ENCODE data around the gene SMOC2. TPM values are rescaled to one million over a fixed set of nuclear protein-coding genes. Genes with fewer than 3 reads are reported as not detected.

SMOC2 gene
- total and polyA plus RNA-seq, 2 donors from 2014 or later = 6.5 to 13.1 TPM

- no peaks in the 10 kb centered on the region for H3K36me3 ChIP-seq (ENCODE audit: control insufficient read depth in 2 of 3, insufficient read depth in 3 of 3, low read length in 3 of 3)
These were observed 204.3 kb downstream of the SMOC2 start for GRCh38 chr6:168645326-168645725.

GRCh38 chr6:168647271-168647670, 206.3 kb downstream of the SMOC2 start:
- Histone ChIP-seq H3K27me3 (ENCODE audit: control insufficient read depth, insufficient read depth, low read length) (no peaks in the 10 kb centered on the region), H3K9me3 (ENCODE audit: control insufficient read depth in 2 of 3, insufficient read depth in 1 of 3, low read length in 3 of 3) (no peaks in the 10 kb centered on the region), H3K4me1 (ENCODE audit: control insufficient read depth in 2 of 3, insufficient read depth in 2 of 3, low read depth in 1 of 3, low read length in 3 of 3) (peaks cover 0 to 7% (median 7%) of the 10 kb centered on the region in 3 donors), H3K9ac (ENCODE audit: low read length in 3 of 3) (no peak overlapping the region), H3K36me3 (ENCODE audit: control insufficient read depth in 2 of 3, insufficient read depth in 3 of 3, low read length in 3 of 3) (no peaks in the 10 kb centered on the region), H3K27ac (ENCODE audit: low read depth in 2 of 2, low read length in 2 of 2) (no peak overlapping the region), H3K4me3 (ENCODE audit: low read length in 3 of 3) (no peak overlapping the region)
- TF ChIP-seq, protein P1, sequence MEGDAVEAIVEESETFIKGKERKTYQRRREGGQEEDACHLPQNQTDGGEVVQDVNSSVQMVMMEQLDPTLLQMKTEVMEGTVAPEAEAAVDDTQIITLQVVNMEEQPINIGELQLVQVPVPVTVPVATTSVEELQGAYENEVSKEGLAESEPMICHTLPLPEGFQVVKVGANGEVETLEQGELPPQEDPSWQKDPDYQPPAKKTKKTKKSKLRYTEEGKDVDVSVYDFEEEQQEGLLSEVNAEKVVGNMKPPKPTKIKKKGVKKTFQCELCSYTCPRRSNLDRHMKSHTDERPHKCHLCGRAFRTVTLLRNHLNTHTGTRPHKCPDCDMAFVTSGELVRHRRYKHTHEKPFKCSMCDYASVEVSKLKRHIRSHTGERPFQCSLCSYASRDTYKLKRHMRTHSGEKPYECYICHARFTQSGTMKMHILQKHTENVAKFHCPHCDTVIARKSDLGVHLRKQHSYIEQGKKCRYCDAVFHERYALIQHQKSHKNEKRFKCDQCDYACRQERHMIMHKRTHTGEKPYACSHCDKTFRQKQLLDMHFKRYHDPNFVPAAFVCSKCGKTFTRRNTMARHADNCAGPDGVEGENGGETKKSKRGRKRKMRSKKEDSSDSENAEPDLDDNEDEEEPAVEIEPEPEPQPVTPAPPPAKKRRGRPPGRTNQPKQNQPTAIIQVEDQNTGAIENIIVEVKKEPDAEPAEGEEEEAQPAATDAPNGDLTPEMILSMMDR (IDR thresholded peaks at IDR 0.05; ENCODE audit: borderline replicate concordance, extremely low read depth, insufficient read depth) = no peak
- intact Hi-C loops (cut with DNase I) = no loop called here
- FAIRE-seq (no peak), DNase-seq (no peak)

More at GRCh38 chr6:168645326-168645725, 204.3 kb downstream of the SMOC2 start:
- intact Hi-C loops (cut with DNase I) = no loop called here
- peaks cover 7 to 25% (median 7%) of the 10 kb centered on the region in 3 donors for H3K4me1 ChIP-seq (ENCODE audit: control insufficient read depth in 2 of 3, insufficient read depth in 2 of 3, low read depth in 1 of 3, low read length in 3 of 3)
- no peak overlapping the region for H3K4me3 ChIP-seq (ENCODE audit: low read length in 3 of 3)
- TF ChIP-seq, protein P1 (IDR thresholded peaks at IDR 0.05; ENCODE audit: borderline replicate concordance, extremely low read depth, insufficient read depth) = no peak
- FAIRE-seq (no peak), DNase-seq (no peak)
- no peaks in the 10 kb centered on the region for H3K27me3 ChIP-seq (ENCODE audit: control insufficient read depth, insufficient read depth, low read length)
- H3K9me3 ChIP-seq (ENCODE audit: control insufficient read depth in 2 of 3, insufficient read depth in 1 of 3, low read length in 3 of 3) = no peaks in the 10 kb centered on the region
- H3K9ac ChIP-seq (ENCODE audit: low read length in 3 of 3) = no peak overlapping the region
- no peak overlapping the region for H3K27ac ChIP-seq (ENCODE audit: low read depth in 2 of 2, low read length in 2 of 2)

- peaks cover 0 to 7% (median 7%) of the 10 kb centered on the region in 3 donors for H3K4me1 ChIP-seq (ENCODE audit: control insufficient read depth in 2 of 3, insufficient read depth in 2 of 3, low read depth in 1 of 3, low read length in 3 of 3)
- no peak overlapping the region for H3K27ac ChIP-seq (ENCODE audit: low read depth in 2 of 2, low read length in 2 of 2)
- FAIRE-seq (no peak), DNase-seq (peak in 4 of 5 donors; percentile 40 to 92 (median 54))
- no peak overlapping the region for H3K9ac ChIP-seq (ENCODE audit: low read length in 3 of 3)
- H3K36me3 ChIP-seq (ENCODE audit: control insufficient read depth in 2 of 3, insufficient read depth in 3 of 3, low read length in 3 of 3) = no peaks in the 10 kb centered on the region
- H3K9me3 ChIP-seq (ENCODE audit: control insufficient read depth in 2 of 3, insufficient read depth in 1 of 3, low read length in 3 of 3) = no peaks in the 10 kb centered on the region
- H3K27me3 ChIP-seq (ENCODE audit: control insufficient read depth, insufficient read depth, low read length) = no peaks in the 10 kb centered on the region
- H3K4me3 ChIP-seq (ENCODE audit: low read length in 3 of 3) = peak overlapping the region in 1 of 3 donors; percentile 21
- intact Hi-C loops (cut with DNase I) = no loop called here
- TF ChIP-seq, protein P1 (IDR thresholded peaks at IDR 0.05; ENCODE audit: borderline replicate concordance, extremely low read depth, insufficient read depth) = no peak
These were observed 207.5 kb downstream of the SMOC2 start for GRCh38 chr6:168648240-168649125.
